Natural killer cell (primary cell): ENCODE results near the gene LCN6. TPM values are rescaled to one million over a fixed set of nuclear protein-coding genes. Genes with fewer than 3 reads are reported as not detected.

Source experiments
- ATAC-seq, 3 donors: fragments of 150-1000 bp in 2 of 3; fragments of 200-7000 bp in 1 of 3; cut with Tn5 transposase; 1 replicate in 1 of 3; 2 replicates in 2 of 3; pipeline ENCODE4 v1.10.0; 2021; ENCODE audit warnings: mild to moderate bottlenecking in 2 of 3, moderate library complexity in 2 of 3
- DNase-seq, 2 donors: peaks; one replicate each; pipeline versions ENCODE4 v3.0.0 to v3.0.0-alpha.2; 2013 to 2021; ENCODE audit warnings: mixed read lengths in 1 of 2
- H3K27ac ChIP-seq: one replicate; pipeline ENCODE4 v1.5.1; 2013; ENCODE audit warnings: mild to moderate bottlenecking, low read length
- H3K27me3 ChIP-seq: one replicate; pipeline ENCODE4 v1.6.1; 2013; ENCODE audit warnings: low read length; ENCODE audit not compliant: control insufficient read depth, insufficient read depth
- H3K36me3 ChIP-seq: one replicate; pipeline ENCODE4 v1.6.1; 2013; ENCODE audit warnings: low read length; ENCODE audit not compliant: control insufficient read depth, insufficient read depth
- H3K4me1 ChIP-seq: one replicate; pipeline ENCODE4 v1.6.1; 2013; ENCODE audit warnings: low read length; ENCODE audit not compliant: control insufficient read depth, insufficient read depth
- H3K4me3 ChIP-seq: one replicate; pipeline ENCODE4 v1.5.1; 2013; ENCODE audit warnings: low read length
- H3K9me3 ChIP-seq: one replicate; pipeline ENCODE4 v1.6.1; 2013; ENCODE audit warnings: low read length; ENCODE audit not compliant: control insufficient read depth, insufficient read depth
- H3K27ac Mint-ChIP-seq, 2 donors: one replicate each; pipeline ENCODE4 v1.8.0; 2022; ENCODE audit warnings: mild to moderate bottlenecking in 2 of 2, mixed read lengths in 2 of 2, moderate library complexity in 1 of 2
- H3K27me3 Mint-ChIP-seq, 2 donors: one replicate each; pipeline ENCODE4 v1.8.0; 2022; ENCODE audit warnings: low read depth in 2 of 2, mixed read lengths in 2 of 2
- H3K36me3 Mint-ChIP-seq: one replicate; pipeline ENCODE4 v1.8.0; 2022; ENCODE audit warnings: mixed read lengths
- H3K4me1 Mint-ChIP-seq, 2 donors: one replicate each; pipeline ENCODE4 v1.8.0; 2022; ENCODE audit warnings: mixed read lengths in 2 of 2
- H3K4me3 Mint-ChIP-seq: one replicate; pipeline ENCODE4 v1.8.0; 2022; ENCODE audit warnings: mild to moderate bottlenecking, moderate library complexity, mixed read lengths
- H3K9me3 Mint-ChIP-seq, 2 donors: one replicate each; pipeline ENCODE4 v1.8.0; 2022; ENCODE audit warnings: mixed read lengths in 2 of 2
- CTCF ChIP-seq: fragments of 200-600 bp; IDR thresholded peaks from one replicate; pipeline ENCODE4 v1.8.0; 2022; ENCODE audit warnings: antibody characterized with exemption
- WGBS: methylation state at CpG from one replicate; pipeline ENCODE4 v1.1.7; 2013; ENCODE audit warnings: missing lambda C conversion rate; ENCODE audit not compliant: insufficient coverage; 5-methylcytosine and 5-hydroxymethylcytosine counted together
- intact Hi-C: fragments of 100-400 bp; cut with micrococcal nuclease; formaldehyde crosslinking; loops from one replicate; pipeline ENCODE4 v1.14.2; 2022
- total RNA-seq, 4 donors: library from RNA; stranded (reverse); fragments of 120-200 nt in 1 of 4; gene quantifications; one replicate each; pipeline versions ENCODE4 v1.2.3 to v1.2.4, GENCODE V29; 2013 to 2022

LCN6 gene
- total RNA-seq, 3 donors from 2014 or later (not counting 1 experiment from before 2014, with no cell fraction given) = not detected

- H3K27ac Mint-ChIP-seq = peak overlapping the region; percentile 81 to 89
- intact Hi-C loops = no loop called here
- Histone ChIP-seq H3K27ac (no peak overlapping the region), H3K4me1 (peaks cover 34% of the 10 kb centered on the region), H3K36me3 (peaks cover 26% of the 10 kb centered on the region), H3K27me3 (no peaks in the 10 kb centered on the region), H3K4me3 (peak overlapping the region; percentile 67), H3K9me3 (no peaks in the 10 kb centered on the region)
- no peaks in the 10 kb centered on the region for H3K27me3 Mint-ChIP-seq
- peak overlapping the region; percentile 76 for H3K4me3 Mint-ChIP-seq
- DNase-seq (peak; percentile 93 to 95), ATAC-seq (peak; percentile 85 to 93 (median 88))
- peaks cover 21 to 29% of the 10 kb centered on the region in 2 donors for H3K4me1 Mint-ChIP-seq
- no peaks in the 10 kb centered on the region for H3K36me3 Mint-ChIP-seq
- WGBS = under 1% methylated on average over 66 of the region's 66 CpGs
- no peaks in the 10 kb centered on the region for H3K9me3 Mint-ChIP-seq
- TF ChIP-seq CTCF = peak; percentile 88
Observed at GRCh38 chr9:136728080-136728547, 20.2 kb downstream of the LCN6 start.

DNA sequence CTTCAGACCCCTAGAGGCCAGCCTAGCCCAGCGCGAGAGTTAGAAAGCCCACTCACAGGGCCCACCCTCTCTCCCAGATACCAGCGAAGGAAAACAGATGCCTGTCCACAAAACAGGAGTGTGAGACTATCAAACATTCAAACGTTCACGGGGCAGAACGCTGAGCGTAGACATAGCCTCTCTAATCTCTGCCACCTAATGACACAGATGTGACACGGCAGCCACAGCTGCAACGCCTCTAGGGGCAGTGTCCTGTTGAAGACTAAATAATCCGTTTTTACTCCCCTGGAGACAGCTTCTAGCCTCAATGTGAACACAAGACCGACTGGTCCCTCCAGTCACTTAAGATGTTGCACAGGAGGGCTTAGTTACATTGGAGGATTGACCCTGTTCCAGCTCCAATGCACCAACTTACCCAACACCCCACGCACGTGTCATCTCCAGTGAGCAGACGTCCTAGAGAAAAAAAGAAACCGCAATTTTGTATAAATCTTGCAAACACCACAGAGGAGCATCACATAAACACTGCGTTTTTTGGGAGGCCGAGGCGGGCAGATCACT is 21.6 kb downstream of the LCN6 start:
- H3K36me3 ChIP-seq = peaks cover 36% of the 10 kb centered on the region
- Mint-ChIP-seq H3K27ac (peak overlapping the region; percentile 81 to 89), H3K9me3 (no peaks in the 10 kb centered on the region), H3K36me3 (no peaks in the 10 kb centered on the region), H3K27me3 (no peaks in the 10 kb centered on the region), H3K4me1 (peaks cover 21 to 29% of the 10 kb centered on the region in 2 donors), H3K4me3 (peak overlapping the region; percentile 94)
- H3K9me3 ChIP-seq = no peaks in the 10 kb centered on the region
- H3K27me3 ChIP-seq = no peaks in the 10 kb centered on the region
- WGBS = 18% methylated on average over 18 of the region's 18 CpGs
- no peak overlapping the region for H3K27ac ChIP-seq
- ATAC-seq = peak; percentile 26 to 58 (median 58)
- intact Hi-C loops = loop anchor here (2.0 kb wide), 1 partner anchor 26 kb away; no protein-coding TSS in a partner anchor
- peaks cover 34% of the 10 kb centered on the region for H3K4me1 ChIP-seq
- peak in 1 of 2 donors; percentile 74 for DNase-seq
- TF ChIP-seq CTCF = peak; percentile 52
- peak overlapping the region; percentile 67 for H3K4me3 ChIP-seq

GRCh38 chr9:136726118-136726517 is 22.2 kb downstream of the LCN6 start:
- H3K4me3 Mint-ChIP-seq = peak overlapping the region; percentile 94

More at GRCh38 chr9:136726118-136726517, 22.2 kb downstream of the LCN6 start:
- no peaks in the 10 kb centered on the region for H3K9me3 Mint-ChIP-seq
- no peak for TF ChIP-seq CTCF
- no peaks in the 10 kb centered on the region for H3K27me3 Mint-ChIP-seq
- peaks cover 34% of the 10 kb centered on the region for H3K4me1 ChIP-seq
- intact Hi-C loops = loop anchor here (2.0 kb wide), 1 partner anchor 25 kb away; no protein-coding TSS in a partner anchor
- ATAC-seq (no peak), DNase-seq (no peak)
- H3K27me3 ChIP-seq = no peaks in the 10 kb centered on the region
- H3K4me1 Mint-ChIP-seq = peaks cover 21 to 29% of the 10 kb centered on the region in 2 donors
- WGBS = 81% methylated on average over 16 of the region's 16 CpGs
- H3K4me3 ChIP-seq = no peak overlapping the region
- H3K36me3 ChIP-seq = peaks cover 36% of the 10 kb centered on the region
- no peaks in the 10 kb centered on the region for H3K9me3 ChIP-seq
- H3K27ac ChIP-seq = no peak overlapping the region
- peak overlapping the region in 1 of 2 donors; percentile 81 for H3K27ac Mint-ChIP-seq
- no peaks in the 10 kb centered on the region for H3K36me3 Mint-ChIP-seq
